GM18520 (cell line): ENCODE data around the gene INTS6.

ENCODE experiments used
- ATAC-seq: cut with Tn5 transposase; IDR thresholded peaks from one replicate; pipeline ENCODE4 v1.9.1; 2021; ENCODE audit not compliant: unreplicated experiment

INTS6 gene

GRCh38 chr13:51324714-51325420, 128.0 kb downstream of the INTS6 start:
- ATAC-seq: no peak

- ATAC-seq: no peak
Measured at GRCh38 chr13:51323824-51324511, 128.9 kb downstream of the INTS6 start.

- ATAC-seq: no peak
Measured at GRCh38 chr13:51322826-51323225, 130.0 kb downstream of the INTS6 start.

GRCh38 chr13:51321836-51322235, 131.0 kb downstream of the INTS6 start:
- ATAC-seq: no peak

- no peak for ATAC-seq
Measured at GRCh38 chr13:51318876-51319275, 134.0 kb downstream of the INTS6 start.

GRCh38 chr13:51318015-51318414, 134.8 kb downstream of the INTS6 start:
- no peak for ATAC-seq

- no peak for ATAC-seq
Measured at GRCh38 chr13:51317262-51317661, 135.6 kb downstream of the INTS6 start.

GRCh38 chr13:51313619-51314018, 139.2 kb downstream of the INTS6 start:
- ATAC-seq: no peak

- ATAC-seq: no peak
Measured at GRCh38 chr13:51311957-51312520, 140.8 kb downstream of the INTS6 start.
